ENCODE data around the gene HUNK.
A peak's percentile ranks its signal among the peaks of the same experiment; 100 is the strongest.

The HUNK gene

GRCh38 chr21:31957631-31958030 lies 84.8 kb downstream of the HUNK start (continued):
- no peak for TF ChIP-seq ZNF70 (CRISPR knock-in tag; IDR thresholded peaks at IDR 0.05)

- ATAC-seq, result no peak
- TF ChIP-seq TSHZ2 (CRISPR knock-in tag; IDR thresholded peaks at IDR 0.05) (no peak), BACH2 (CRISPR knock-in tag; IDR thresholded peaks at IDR 0.05; ENCODE audit: borderline replicate concordance) (no peak), SNAI2 (CRISPR knock-in tag; IDR thresholded peaks at IDR 0.05) (no peak), POU6F1 (CRISPR knock-in tag; IDR thresholded peaks at IDR 0.05; ENCODE audit: borderline replicate concordance, low read depth) (no peak), ARNTL (CRISPR knock-in tag; IDR thresholded peaks at IDR 0.05; ENCODE audit: borderline replicate concordance, low read depth) (no peak), ZFP3 (CRISPR knock-in tag; IDR thresholded peaks at IDR 0.05) (no peak), TCF4 (CRISPR knock-in tag; IDR thresholded peaks at IDR 0.05; ENCODE audit: borderline replicate concordance) (no peak)
Measured at GRCh38 chr21:31959881-31960280, 87.1 kb downstream of the HUNK start.

GRCh38 chr21:31961027-31961426 lies 88.2 kb downstream of the HUNK start:
- ATAC-seq, result no peak
- no peak for TF ChIP-seq PATZ1 (CRISPR knock-in tag; IDR thresholded peaks at IDR 0.05; ENCODE audit: borderline replicate concordance)
- TF ChIP-seq ZNF565 (CRISPR knock-in tag; conservative IDR thresholded peaks at IDR 0.05; ENCODE audit: low read depth), result no peak
- peak; percentile 89 for TF ChIP-seq ZNF8 (CRISPR knock-in tag; IDR thresholded peaks at IDR 0.05)
- TF ChIP-seq BACH2 (CRISPR knock-in tag; IDR thresholded peaks at IDR 0.05; ENCODE audit: borderline replicate concordance), result no peak
- no peak for TF ChIP-seq TCF4 (CRISPR knock-in tag; IDR thresholded peaks at IDR 0.05; ENCODE audit: borderline replicate concordance)

- TF ChIP-seq ISL1 (CRISPR knock-in tag; IDR thresholded peaks at IDR 0.05) (no peak), ESRRG (CRISPR knock-in tag; IDR thresholded peaks at IDR 0.05) (no peak), SNAI2 (CRISPR knock-in tag; IDR thresholded peaks at IDR 0.05) (no peak), CREB5 (CRISPR knock-in tag; IDR thresholded peaks at IDR 0.05; ENCODE audit: low read depth) (no peak), CSRNP3 (CRISPR knock-in tag; IDR thresholded peaks at IDR 0.05) (no peak), CSDC2 (CRISPR knock-in tag; IDR thresholded peaks at IDR 0.05) (no peak), POU6F1 (CRISPR knock-in tag; IDR thresholded peaks at IDR 0.05; ENCODE audit: borderline replicate concordance, low read depth) (no peak), RARB (CRISPR knock-in tag; IDR thresholded peaks at IDR 0.05) (no peak), ZC3H10 (CRISPR knock-in tag; IDR thresholded peaks at IDR 0.05) (no peak), ZNF565 (CRISPR knock-in tag; conservative IDR thresholded peaks at IDR 0.05; ENCODE audit: low read depth) (no peak), OSR1 (CRISPR knock-in tag; IDR thresholded peaks at IDR 0.05) (no peak), ZFP30 (CRISPR knock-in tag; IDR thresholded peaks at IDR 0.05) (no peak), ARNTL (CRISPR knock-in tag; IDR thresholded peaks at IDR 0.05; ENCODE audit: borderline replicate concordance, low read depth) (no peak), TSHZ2 (CRISPR knock-in tag; IDR thresholded peaks at IDR 0.05) (no peak), ZFP3 (CRISPR knock-in tag; IDR thresholded peaks at IDR 0.05) (no peak)
- no peak for ATAC-seq
Measured at GRCh38 chr21:31961704-31962103, 88.9 kb downstream of the HUNK start.

Measured in SK-N-SH treated with all-trans-retinoic acid at 6 μM for 48 hours (cell line).